Parathyroid adenoma (tissue), 2 donors: ENCODE results near the gene CAPN15.

ENCODE experiments used
- H2AFZ ChIP-seq: fragments of 300-600 bp; sonication (generic); one replicate; pipeline ENCODE4 v1.7.0; 2017; ENCODE audit warnings: antibody characterized with exemption, mild to moderate bottlenecking
- H3K27ac ChIP-seq: fragments of 300-600 bp; sonication (generic); one replicate; pipeline ENCODE4 v1.7.0; 2017
- H3K27me3 ChIP-seq: fragments of 300-600 bp; sonication (generic); one replicate; pipeline ENCODE4 v1.7.0; 2017; ENCODE audit warnings: low read length; ENCODE audit not compliant: control insufficient read depth, insufficient read depth
- H3K36me3 ChIP-seq: fragments of 300-600 bp; sonication (generic); one replicate; pipeline ENCODE4 v1.7.0; 2017; ENCODE audit warnings: low read length; ENCODE audit not compliant: control insufficient read depth, insufficient read depth
- H3K4me1 ChIP-seq: fragments of 300-600 bp; sonication (generic); one replicate; pipeline ENCODE4 v1.7.0; 2017; ENCODE audit warnings: control low read depth
- H3K4me2 ChIP-seq: fragments of 300-600 bp; sonication (generic); one replicate; pipeline ENCODE4 v1.7.0; 2017; ENCODE audit warnings: low read length
- H3K4me3 ChIP-seq: fragments of 300-600 bp; sonication (generic); one replicate; pipeline ENCODE4 v1.7.0; 2017; ENCODE audit warnings: low read depth, low read length
- H3K79me2 ChIP-seq: fragments of 300-600 bp; sonication (generic); one replicate; pipeline ENCODE4 v1.7.0; 2017; ENCODE audit warnings: control low read depth
- H3K9ac ChIP-seq: fragments of 300-600 bp; sonication (generic); one replicate; pipeline ENCODE4 v1.7.0; 2017; ENCODE audit warnings: mild to moderate bottlenecking
- H3K9me3 ChIP-seq: fragments of 300-600 bp; sonication (generic); one replicate; pipeline ENCODE4 v1.7.0; 2017; ENCODE audit warnings: low read length; ENCODE audit not compliant: control insufficient read depth
- CTCF ChIP-seq: fragments of 300-600 bp; sonication (generic); IDR thresholded peaks from one replicate; pipeline ENCODE4 v1.7.0; 2017; ENCODE audit warnings: antibody characterized with exemption, mild to moderate bottlenecking
- donor health status: primary hyperparathyroidism.

CAPN15 gene

GRCh38 chr16:580141-580945 lies 52.8 kb downstream of the CAPN15 start:
- TF ChIP-seq CTCF: no peak
- no peaks in the 10 kb centered on the region for H3K9me3 ChIP-seq
- no peak overlapping the region for H3K27ac ChIP-seq
- H3K36me3 ChIP-seq: no peaks in the 10 kb centered on the region
- no peak overlapping the region for H3K4me2 ChIP-seq
- no peak overlapping the region for H2AFZ ChIP-seq
- no peak overlapping the region for H3K9ac ChIP-seq
- H3K79me2 ChIP-seq: no peaks in the 10 kb centered on the region
- no peaks in the 10 kb centered on the region for H3K27me3 ChIP-seq
- peaks cover 2% of the 10 kb centered on the region for H3K4me1 ChIP-seq
- no peak overlapping the region for H3K4me3 ChIP-seq

GRCh38 chr16:580946-581498 lies 53.5 kb downstream of the CAPN15 start:
- H3K4me3 ChIP-seq: no peak overlapping the region
- no peaks in the 10 kb centered on the region for H3K9me3 ChIP-seq
- no peak overlapping the region for H3K27ac ChIP-seq
- no peaks in the 10 kb centered on the region for H3K27me3 ChIP-seq
- no peaks in the 10 kb centered on the region for H3K79me2 ChIP-seq
- H3K4me2 ChIP-seq: no peak overlapping the region
- TF ChIP-seq CTCF: no peak
- H3K9ac ChIP-seq: no peak overlapping the region
- H3K36me3 ChIP-seq: no peaks in the 10 kb centered on the region
- no peak overlapping the region for H2AFZ ChIP-seq
- H3K4me1 ChIP-seq: peaks cover 9% of the 10 kb centered on the region

- H3K79me2 ChIP-seq: no peaks in the 10 kb centered on the region
- H3K27me3 ChIP-seq: no peaks in the 10 kb centered on the region
- H3K9ac ChIP-seq: no peak overlapping the region
- no peaks in the 10 kb centered on the region for H3K9me3 ChIP-seq
- H3K27ac ChIP-seq: no peak overlapping the region
- H3K4me3 ChIP-seq: no peak overlapping the region
- H3K36me3 ChIP-seq: no peaks in the 10 kb centered on the region
- H2AFZ ChIP-seq: no peak overlapping the region
- no peak for TF ChIP-seq CTCF
- peaks cover 14% of the 10 kb centered on the region for H3K4me1 ChIP-seq
- no peak overlapping the region for H3K4me2 ChIP-seq
Observed at GRCh38 chr16:582218-582613, 54.7 kb downstream of the CAPN15 start.

- no peak overlapping the region for H3K27ac ChIP-seq
- H3K4me3 ChIP-seq: no peak overlapping the region
- TF ChIP-seq CTCF: no peak
Observed at GRCh38 chr16:582614-583331, 55.3 kb downstream of the CAPN15 start.

More at GRCh38 chr16:582614-583331, 55.3 kb downstream of the CAPN15 start:
- Histone ChIP-seq H3K4me2 (no peak overlapping the region), H2AFZ (no peak overlapping the region), H3K9me3 (no peaks in the 10 kb centered on the region), H3K36me3 (no peaks in the 10 kb centered on the region), H3K27me3 (no peaks in the 10 kb centered on the region), H3K4me1 (peaks cover 14% of the 10 kb centered on the region), H3K79me2 (no peaks in the 10 kb centered on the region), H3K9ac (no peak overlapping the region)
